Muscle of back (tissue), 13 donors: Measurements from ENCODE around the gene L3MBTL2. TPM values are rescaled to one million over a fixed set of nuclear protein-coding genes. Genes with fewer than 3 reads are reported as not detected.
"Not testable (repeated sequence)": the region's sequence is repeated elsewhere in the genome, so short reads cannot be mapped to it uniquely, and the experiment has no call there.

Experiments
- DNase-seq, 3 donors: peaks; one replicate each; pipeline versions ENCODE4 v3.0.0 to v3.0.0-alpha.2; 2013
- long read RNA-seq, 9 donors: transcript quantifications; one replicate each; lab custom pipeline, GENCODE V29; 2026
- polyA plus RNA-seq, 10 donors: library from polyadenylated mRNA; unstranded; fragments of 120-200 nt; gene quantifications; one replicate each; pipeline ENCODE4 v1.2.1, GENCODE V29; 2013; ENCODE audit not compliant: insufficient read length in 10 of 10

Gene L3MBTL2
- 10 to 100 TPM; 12.2 to 16.9 (median 14.0) TPM for polyA plus RNA-seq
- long read RNA-seq, donor 1 = 0 reads
- long read RNA-seq, donor 2, partial matches to known transcripts = 0 of 1 reads
- long read RNA-seq, donor 2, other reads (novel, unspliced or antisense) = 0 of 1 reads
- long read RNA-seq, donor 3 = 0 reads
- long read RNA-seq, donor 4, partial matches to known transcripts = 0 of 1 reads
- long read RNA-seq, donor 4, other reads (novel, unspliced or antisense) = 0 of 1 reads
- long read RNA-seq, donor 5, partial matches to known transcripts = 0 of 1 reads
- long read RNA-seq, donor 5, other reads (novel, unspliced or antisense) = 0 of 1 reads
- long read RNA-seq, donor 6, partial matches to known transcripts = 0 of 1 reads
- long read RNA-seq, donor 6, other reads (novel, unspliced or antisense) = 0 of 1 reads
- long read RNA-seq, donor 7 = 0 reads
- long read RNA-seq, donor 8 = 0 reads
- long read RNA-seq, donor 9 = 0 reads

DNA sequence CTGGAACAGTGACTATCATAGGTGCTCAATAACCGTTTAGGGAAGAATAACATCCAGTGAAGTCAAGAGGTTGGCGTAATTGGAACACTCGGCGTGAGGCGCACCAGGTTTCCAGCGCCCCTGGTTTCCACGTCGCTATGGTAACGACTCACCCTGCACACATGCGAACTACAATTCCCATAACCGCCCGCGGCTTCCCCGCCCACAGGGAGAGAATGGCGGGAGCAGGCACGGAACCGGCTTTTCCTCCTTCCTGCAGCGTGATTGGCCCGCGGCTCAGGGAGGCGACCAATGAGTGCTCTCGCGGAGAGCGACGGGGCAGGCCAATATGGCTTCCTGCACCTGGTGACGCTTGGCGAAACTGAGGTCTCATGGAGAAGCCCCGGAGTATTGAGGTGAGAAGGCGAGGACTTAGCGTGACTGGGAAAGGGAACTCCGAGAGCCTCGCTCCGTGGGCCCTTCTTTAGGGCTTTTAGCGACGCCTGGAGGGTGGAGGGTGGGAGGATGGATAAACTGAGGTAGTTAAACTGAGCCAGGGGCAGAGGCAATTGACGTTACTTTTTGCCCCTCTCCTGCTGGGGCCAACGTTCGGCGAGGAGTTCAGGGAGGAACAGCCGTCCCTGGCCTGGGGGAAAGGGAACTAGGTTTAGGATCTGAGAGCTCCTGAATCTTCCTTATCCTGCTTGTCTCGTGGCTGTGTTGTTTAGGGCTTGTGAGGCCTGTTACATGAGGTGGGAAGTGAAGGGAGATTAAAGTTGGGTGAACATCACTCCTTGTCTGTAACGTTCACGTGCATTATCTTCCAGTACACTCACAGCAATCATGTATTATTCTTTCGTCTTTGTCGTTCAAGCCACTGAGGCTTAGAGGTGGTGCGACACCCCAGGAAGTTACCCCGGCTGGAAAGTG is at the start of gene L3MBTL2:
L3MBTL2 (plus strand) TSS at position 321 of the 909 bp plus-strand sequence; CDS start at position 372, 51 bp downstream.
- peak; percentile 95 to 97 (median 95) for DNase-seq

DNA sequence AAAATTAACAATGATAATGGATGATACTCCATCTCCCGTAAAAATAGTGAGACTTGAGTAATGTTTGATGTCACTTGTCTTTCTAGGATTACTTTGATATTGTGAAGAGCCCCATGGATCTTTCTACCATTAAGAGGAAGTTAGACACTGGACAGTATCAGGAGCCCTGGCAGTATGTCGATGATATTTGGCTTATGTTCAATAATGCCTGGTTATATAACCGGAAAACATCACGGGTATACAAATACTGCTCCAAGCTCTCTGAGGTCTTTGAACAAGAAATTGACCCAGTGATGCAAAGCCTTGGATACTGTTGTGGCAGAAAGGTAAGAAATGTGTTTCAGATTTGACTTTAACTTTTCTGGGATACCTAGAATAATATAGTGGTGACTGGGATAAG is 48.0 kb upstream of the L3MBTL2 start:
- DNase-seq = no peak

DNA sequence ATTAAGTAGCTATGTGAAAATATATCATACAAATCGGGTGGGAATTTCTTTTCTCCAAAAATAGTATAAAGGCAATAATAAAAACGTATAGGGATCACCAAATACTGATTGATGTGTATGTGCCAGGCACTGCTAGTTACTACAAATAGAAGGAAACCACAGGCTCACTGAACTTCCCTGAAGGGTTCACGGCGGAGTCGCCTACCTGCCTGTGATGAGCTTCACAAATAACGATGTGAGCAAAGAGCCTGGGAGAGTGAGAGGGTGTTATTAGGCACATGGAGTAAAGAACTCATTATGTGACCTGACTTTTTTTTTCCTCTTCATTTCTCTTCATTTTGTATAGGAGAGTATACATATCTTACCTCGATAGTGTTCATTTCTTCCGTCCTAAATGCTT is 36.0 kb upstream of the L3MBTL2 start:
- DNase-seq = no peak

DNA sequence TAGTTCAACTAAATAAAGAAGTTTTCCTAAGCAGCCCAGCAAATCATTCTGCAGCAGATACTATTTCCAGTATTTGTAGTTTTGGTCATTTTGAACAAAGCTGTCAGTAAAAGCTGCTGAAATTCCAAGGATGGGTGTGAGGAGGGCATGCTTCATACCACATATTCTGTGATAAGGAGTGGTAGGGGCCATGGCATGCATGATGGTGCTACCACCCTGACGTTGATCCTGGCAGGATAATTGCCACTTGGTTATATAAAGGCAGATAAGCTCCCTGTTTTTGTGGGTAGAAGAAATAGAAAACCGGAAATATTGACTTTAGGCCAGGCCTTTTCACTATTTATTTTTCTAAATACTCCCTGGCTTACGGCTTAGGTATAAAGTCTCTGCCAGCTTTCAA is 33.1 kb upstream of the L3MBTL2 start:
- no peak for DNase-seq

DNA sequence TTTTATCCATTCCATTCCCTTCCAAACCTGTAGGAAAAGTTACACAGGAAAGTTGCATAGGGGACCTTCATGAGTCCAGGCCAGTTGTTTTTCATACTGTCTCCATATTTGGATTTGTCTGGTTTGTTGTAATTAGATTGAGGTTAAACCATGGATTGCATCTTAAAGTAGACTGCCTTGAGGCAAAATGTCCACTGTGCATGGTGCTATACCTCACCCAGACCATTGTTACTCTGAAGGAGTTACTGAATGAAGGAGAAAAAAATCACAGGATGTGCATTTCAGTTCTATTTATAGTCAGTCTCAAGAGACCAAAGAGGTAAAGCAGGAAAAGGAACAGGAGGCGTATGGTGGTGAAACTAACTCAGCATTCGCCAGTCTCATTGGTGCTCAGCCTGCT is 29.6 kb upstream of the L3MBTL2 start:
- DNase-seq = no peak

DNA sequence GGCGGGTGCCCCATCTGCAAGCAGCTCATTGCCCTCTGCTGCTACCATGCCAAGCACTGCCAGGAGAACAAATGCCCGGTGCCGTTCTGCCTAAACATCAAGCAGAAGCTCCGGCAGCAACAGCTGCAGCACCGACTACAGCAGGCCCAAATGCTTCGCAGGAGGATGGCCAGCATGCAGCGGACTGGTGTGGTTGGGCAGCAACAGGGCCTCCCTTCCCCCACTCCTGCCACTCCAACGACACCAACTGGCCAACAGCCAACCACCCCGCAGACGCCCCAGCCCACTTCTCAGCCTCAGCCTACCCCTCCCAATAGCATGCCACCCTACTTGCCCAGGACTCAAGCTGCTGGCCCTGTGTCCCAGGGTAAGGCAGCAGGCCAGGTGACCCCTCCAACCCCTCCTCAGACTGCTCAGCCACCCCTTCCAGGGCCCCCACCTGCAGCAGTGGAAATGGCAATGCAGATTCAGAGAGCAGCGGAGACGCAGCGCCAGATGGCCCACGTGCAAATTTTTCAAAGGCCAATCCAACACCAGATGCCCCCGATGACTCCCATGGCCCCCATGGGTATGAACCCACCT is 28.0 kb upstream of the L3MBTL2 start:
- DNase-seq = peak in 1 of 3 donors; percentile 22

DNA sequence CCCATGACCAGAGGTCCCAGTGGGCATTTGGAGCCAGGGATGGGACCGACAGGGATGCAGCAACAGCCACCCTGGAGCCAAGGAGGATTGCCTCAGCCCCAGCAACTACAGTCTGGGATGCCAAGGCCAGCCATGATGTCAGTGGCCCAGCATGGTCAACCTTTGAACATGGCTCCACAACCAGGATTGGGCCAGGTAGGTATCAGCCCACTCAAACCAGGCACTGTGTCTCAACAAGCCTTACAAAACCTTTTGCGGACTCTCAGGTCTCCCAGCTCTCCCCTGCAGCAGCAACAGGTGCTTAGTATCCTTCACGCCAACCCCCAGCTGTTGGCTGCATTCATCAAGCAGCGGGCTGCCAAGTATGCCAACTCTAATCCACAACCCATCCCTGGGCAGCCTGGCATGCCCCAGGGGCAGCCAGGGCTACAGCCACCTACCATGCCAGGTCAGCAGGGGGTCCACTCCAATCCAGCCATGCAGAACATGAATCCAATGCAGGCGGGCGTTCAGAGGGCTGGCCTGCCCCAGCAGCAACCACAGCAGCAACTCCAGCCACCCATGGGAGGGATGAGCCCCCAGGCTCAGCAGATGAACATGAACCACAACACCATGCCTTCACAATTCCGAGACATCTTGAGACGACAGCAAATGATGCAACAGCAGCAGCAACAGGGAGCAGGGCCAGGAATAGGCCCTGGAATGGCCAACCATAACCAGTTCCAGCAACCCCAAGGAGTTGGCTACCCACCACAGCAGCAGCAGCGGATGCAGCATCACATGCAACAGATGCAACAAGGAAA is 27.3 kb upstream of the L3MBTL2 start:
- peak; percentile 19 to 34 (median 21) for DNase-seq

DNA sequence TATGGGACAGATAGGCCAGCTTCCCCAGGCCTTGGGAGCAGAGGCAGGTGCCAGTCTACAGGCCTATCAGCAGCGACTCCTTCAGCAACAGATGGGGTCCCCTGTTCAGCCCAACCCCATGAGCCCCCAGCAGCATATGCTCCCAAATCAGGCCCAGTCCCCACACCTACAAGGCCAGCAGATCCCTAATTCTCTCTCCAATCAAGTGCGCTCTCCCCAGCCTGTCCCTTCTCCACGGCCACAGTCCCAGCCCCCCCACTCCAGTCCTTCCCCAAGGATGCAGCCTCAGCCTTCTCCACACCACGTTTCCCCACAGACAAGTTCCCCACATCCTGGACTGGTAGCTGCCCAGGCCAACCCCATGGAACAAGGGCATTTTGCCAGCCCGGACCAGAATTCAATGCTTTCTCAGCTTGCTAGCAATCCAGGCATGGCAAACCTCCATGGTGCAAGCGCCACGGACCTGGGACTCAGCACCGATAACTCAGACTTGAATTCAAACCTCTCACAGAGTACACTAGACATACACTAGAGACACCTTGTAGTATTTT is 26.6 kb upstream of the L3MBTL2 start:
- DNase-seq = peak in 1 of 3 donors; percentile 18

DNA sequence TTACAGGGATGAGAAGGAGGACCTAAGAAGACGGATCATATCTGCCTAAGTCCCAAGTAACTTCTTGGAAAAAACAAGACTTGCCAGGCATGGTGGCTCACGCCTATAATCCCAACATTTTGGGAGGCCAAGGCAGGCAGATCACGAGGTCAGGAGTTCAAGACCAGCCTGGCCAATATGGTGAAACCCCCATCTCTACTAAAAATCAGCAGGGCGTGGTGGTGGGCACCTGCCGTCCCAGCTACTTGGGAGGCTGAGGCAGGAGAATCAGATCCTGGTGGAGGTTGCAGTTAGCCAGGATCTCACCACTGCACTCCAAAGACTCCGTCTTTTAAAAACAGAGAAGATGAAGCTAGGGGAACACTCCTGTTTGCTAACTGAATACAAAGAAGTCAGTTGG is 24.8 kb upstream of the L3MBTL2 start:
- not testable (repeated sequence) for DNase-seq

DNA sequence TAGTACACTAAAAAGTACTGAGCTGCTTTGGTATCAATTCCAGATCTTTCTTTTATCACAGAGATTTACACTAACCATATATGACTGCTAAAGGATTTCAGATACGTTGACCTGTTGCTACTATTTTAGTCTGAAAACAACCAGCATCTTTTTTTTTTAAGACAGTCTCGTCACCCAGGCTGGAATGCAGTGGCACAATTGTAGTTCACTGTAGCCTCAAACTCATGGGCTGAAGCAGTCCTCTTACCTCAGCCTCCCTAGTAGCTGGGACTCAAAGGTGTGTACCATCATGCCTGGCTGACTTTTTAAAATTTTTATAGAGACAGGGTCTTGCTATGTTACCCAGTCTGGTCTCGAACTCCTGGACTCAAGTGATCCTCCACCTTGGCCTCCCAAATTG is 24.2 kb upstream of the L3MBTL2 start:
- DNase-seq = no peak

DNA sequence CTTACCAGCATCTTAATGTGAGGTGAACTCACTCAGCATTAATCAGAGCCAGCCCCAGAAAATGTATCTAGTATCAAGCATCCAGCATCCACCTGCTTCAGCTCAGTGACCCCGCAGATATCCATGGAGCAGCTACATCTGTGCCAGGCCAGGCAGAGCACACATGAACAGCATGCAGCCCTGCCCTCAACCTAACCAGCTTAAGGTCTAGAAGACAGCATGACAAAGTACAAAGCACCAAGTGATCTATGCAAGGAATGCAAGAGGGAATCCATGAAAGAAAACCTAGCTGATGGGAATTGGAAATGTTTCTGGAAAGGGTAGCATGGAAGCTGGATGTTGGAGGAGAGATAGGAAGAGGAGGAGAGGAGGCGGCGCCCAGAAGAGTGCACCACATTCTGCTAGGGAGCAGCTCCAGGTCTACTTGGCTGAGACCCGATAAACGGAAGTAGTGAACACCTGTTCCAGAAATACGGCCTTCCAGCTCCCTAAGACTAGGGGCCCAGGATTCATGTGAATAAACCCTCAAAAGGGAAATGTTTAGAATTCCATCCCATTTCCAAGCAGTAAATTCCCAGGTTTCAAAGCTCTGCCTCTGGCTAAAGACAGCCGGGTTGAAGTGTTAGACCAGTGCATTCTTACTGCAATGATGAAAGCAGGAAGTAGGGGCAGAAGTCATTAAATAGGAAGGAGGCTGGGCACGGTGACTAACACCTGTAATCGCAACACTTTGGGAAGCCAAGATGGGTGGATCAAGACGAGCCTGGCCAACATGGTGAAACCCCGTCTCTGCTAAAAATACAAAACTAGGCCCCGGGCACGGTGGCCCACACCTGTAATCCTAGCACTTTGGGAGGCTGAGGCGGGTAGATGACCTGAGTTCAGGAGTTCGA is 23.5 kb upstream of the L3MBTL2 start:
- DNase-seq = peak in 1 of 3 donors; percentile 23

DNA sequence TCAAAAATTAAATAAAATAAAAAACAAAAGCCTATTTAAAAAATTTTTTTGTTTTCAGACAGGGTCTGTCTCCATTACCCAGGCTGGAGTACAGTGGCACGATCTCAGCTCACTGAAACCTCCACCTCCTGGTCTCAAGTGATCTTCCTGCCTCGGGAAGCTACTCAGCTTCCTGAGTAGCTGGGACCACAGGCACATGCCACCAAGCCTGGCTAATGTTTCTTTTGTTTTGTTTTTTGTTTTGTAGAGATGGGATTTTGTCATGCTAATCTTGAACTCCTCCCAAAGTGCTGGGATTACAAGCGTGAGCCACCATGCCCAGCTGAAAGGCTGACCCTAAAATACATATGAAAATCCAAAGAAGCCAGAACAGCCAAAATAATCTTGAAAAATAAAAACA is 20.4 kb upstream of the L3MBTL2 start:
- no peak for DNase-seq

DNA sequence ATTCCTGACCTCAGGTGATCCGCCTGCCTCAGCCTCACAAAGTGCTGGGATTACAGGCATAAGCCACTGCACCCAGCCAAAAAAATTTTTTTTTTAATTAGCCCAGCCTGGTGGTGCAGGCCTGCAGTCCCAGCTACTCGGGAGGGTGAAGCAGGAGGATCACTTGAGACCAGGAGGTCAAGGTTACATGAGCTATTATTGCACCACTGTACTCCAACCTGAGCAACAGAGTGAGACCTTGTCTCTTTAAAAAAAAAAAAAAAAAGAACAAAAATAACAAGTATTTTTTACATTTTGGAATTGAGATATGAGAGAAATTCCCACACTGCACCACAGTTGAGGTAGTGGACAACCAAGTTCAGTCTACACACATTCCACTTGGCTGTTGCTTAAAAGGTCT is 13.6 kb upstream of the L3MBTL2 start:
- DNase-seq = no peak

DNA sequence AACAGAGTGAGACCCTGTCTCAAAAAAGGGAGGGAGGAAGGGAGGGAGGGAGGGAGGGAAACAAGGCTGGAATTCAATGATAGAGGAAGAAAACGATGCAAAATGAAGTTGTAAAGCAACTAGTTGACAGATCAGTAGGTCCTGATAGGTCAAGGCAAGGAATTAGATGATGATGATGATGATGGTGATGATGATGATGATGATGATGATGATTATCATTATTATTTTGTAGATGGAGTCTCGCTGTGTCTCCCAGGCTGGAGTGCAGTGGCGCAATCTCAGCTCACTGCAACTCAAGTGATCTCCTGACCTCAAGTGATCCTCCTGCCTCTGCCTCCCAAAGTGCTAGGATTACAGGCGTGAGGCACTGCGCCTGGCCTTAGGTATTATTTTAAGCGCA is 11.3 kb upstream of the L3MBTL2 start:
- no peak for DNase-seq

DNA sequence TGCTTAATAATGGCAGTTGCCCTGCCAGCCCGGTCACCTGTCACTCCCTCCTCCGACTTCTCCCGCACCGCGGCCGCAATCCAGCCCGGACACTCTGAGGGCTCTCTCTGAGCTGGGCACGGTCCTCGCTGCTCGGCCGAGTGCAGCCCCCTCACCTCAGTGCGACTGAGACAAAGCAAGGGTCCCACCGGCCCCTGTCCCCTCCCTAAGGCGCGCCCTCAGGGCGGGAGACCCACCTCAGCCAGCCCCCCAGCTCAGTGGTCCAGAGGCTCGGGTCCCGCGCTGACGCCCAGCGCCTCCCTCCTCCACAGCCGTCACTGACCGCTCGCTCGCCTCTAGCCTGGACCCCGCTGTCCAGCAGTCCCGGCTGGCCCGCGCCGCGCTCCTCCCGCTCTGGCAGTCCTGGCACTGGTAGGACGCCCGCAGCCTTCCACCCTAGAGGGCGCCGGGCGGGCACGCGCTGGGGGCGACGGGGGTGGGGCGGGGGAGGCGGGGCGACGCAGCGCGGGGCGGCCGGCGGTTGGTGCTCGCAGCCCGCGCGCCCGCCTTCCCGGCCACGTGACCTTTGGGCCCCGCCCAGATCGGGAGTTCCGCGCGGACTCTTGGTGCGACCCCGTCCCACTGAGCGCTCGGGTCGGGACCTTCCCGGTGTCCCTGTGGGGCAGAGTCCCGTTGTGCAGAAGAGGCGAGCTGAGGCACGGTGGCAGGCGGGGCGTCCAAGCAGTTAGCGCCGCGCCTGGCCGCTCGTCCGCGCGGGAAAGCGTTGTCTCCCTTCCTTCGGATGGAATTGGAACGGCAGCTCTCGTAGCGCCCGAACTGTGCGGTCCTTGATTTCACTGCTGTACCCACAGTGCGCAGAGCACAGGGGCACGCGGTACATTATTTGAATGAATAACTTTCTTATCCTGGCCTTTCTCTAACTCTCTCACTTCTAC is 7.8 kb upstream of the L3MBTL2 start:
- DNase-seq = peak; percentile 69 to 93 (median 83)

DNA sequence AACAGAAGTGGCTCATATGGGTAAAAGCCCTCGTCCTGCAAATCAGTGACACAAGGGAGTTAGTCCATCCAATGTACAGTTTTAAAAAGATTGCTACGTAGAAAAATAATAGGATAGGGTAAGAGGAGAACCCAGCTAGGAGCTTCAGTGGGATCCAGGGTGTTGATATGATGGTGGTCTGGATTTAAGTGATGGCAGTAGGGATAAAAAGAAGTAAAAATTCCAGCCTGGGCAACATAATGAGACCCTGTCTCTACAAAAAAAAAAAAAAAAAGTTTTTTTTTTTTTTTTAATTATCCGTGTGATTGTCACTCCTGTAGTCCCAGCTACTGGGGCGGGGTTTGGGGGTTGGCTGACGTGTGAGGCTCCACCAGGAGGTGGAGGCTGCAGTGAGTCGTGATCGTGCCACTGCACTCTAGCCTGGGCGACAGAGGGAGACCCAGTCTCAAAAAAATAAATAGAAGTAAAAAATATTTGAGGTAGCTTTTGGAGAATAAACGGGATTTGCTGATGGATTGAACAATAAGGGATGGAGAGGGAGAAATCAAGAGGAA is 7.0 kb upstream of the L3MBTL2 start:
- DNase-seq = no peak

DNA sequence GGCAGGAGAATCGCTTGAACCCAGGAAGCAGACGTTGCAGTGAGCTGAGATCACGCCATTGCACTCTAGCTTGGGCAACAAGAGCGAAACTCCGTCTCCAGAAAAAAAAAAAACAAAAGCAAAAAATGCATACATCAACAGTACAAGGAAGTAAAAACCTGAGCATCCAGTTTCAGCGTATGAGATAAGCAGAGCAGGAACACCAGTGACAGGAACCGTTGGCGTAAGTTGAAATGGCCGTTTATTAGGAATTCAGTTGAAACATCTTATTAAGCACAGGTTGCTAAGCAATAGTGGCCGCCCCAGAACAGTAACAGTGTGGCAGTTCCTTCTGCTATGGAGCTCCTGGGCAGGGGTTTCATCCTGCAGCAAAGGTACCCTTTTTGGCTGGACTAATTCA is 4.0 kb upstream of the L3MBTL2 start:
- DNase-seq = no peak

DNA sequence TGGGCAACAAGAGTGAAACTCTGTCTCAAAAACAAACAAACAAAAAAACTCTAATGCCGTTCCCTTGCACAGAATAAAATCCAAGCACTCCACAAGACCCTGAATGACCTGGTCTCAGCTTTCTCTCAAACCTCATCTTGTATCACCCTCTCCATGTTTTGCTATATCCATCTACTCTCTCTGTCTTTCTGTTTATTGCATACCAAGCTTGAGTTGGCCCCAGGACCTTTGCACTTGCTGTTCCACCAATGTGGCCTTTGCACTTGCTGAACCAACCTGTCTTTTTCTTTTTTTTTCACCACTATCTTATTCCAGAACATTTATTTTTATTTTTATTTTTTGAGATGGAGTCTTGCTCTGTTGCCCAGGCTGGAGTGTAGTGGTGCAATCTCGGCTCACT is 2.0 kb upstream of the L3MBTL2 start:
- no peak for DNase-seq

DNA sequence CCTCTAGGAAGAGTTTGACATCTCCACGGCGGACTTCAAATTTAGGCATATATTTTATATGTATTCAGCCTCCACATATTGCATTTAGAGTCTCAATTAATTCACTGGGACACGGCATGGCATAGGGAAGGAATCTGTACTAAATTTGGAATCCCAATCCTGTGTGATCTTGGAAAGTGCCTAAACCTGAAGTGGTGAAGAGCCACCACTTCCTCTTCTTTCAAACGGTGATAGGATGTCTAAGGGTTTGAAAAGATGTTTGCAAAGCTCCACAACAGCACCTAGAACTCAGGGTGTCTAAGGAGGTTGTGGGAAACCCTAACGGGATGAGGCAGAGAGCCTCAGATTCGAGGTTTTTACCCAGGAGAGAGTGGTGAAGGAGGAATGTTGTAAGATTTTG is 1.0 kb upstream of the L3MBTL2 start:
- no peak for DNase-seq
